Cardiac muscle cell (in vitro differentiated cells and primary cell): ENCODE data around the gene FERMT3. TPM values are rescaled to one million over a fixed set of nuclear protein-coding genes. Genes with fewer than 3 reads are reported as not detected.

Source experiments
- DNase-seq, 2 donors: peaks; one replicate each; pipeline versions ENCODE4 v3.0.0 to v3.0.0-alpha.2; 2010 to 2017; ENCODE audit warnings: low read depth in 1 of 2, low spot score in 1 of 2
- H3K27ac ChIP-seq: fragments of 200-600 bp; sonication (generic); 2 replicates; pipeline ENCODE4 v1.5.1; 2016
- H3K27me3 ChIP-seq: fragments of 200-600 bp; sonication (generic); 2 replicates; pipeline ENCODE4 v1.6.0; 2016; ENCODE audit warnings: control low read depth
- H3K36me3 ChIP-seq: fragments of 200-600 bp; sonication (generic); 2 replicates; pipeline ENCODE4 v1.5.1; 2016; ENCODE audit warnings: control low read depth
- H3K4me1 ChIP-seq: fragments of 200-600 bp; sonication (generic); 2 replicates; pipeline ENCODE4 v1.8.1; 2017; ENCODE audit warnings: low read depth, mild to moderate bottlenecking, mixed run types
- H3K4me3 ChIP-seq: fragments of 200-600 bp; sonication (generic); 2 replicates; pipeline ENCODE4 v1.5.1; 2016; ENCODE audit warnings: mild to moderate bottlenecking
- H3K9me3 ChIP-seq: fragments of 200-600 bp; sonication (generic); 2 replicates; pipeline ENCODE4 v1.5.1; 2017; ENCODE audit warnings: low read depth, mild to moderate bottlenecking, control low read depth
- polyA plus RNA-seq: library from polyadenylated mRNA; unstranded; fragments of >200 nt; fragmentation: Nextera tagmentation; extraction: Ambion mirVana; gene quantifications from 2 replicates; pipeline ENCODE4 v1.2.1, GENCODE V29; 2016
- total RNA-seq: library from RNA; depleted of rRNA; stranded (reverse); fragments of >200 nt; gene quantifications from 2 replicates; pipeline ENCODE4 v1.2.3, GENCODE V29; 2016
- TF ChIP-seq, protein P1 (sequence below): IDR thresholded peaks from 2 replicates; pipeline ENCODE4 v1.5.1; 2012; ENCODE audit warnings: low read depth, mild to moderate bottlenecking, low read length

The FERMT3 gene
- total and polyA plus RNA-seq, 2 experiments from 2014 or later, result 1.1 to 1.8 TPM

DNA sequence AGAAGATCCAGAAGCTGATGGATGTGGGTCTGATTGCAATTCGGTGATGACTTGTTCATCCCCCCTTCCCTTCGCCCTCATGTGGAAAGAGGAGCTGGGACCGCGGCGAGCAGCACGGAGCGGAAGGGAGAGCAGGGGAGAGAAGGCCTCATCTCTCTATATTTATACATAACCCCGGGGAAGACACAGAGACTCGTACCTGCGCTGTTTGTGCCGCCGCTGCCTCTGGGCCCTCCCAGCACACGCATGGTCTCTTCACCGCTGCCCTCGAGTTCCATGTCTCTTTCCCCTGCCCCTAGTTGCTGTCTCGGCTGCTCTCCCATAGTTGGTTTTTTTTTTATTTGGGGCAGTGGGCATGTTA, 2.5 kb upstream of the FERMT3 start:
- Histone ChIP-seq H3K27ac (no peak overlapping the region), H3K36me3 (peaks cover 41% of the 10 kb centered on the region), H3K4me1 (peaks cover 2% of the 10 kb centered on the region), H3K27me3 (no peaks in the 10 kb centered on the region), H3K4me3 (no peak overlapping the region), H3K9me3 (no peaks in the 10 kb centered on the region)
- TF ChIP-seq, protein P1, sequence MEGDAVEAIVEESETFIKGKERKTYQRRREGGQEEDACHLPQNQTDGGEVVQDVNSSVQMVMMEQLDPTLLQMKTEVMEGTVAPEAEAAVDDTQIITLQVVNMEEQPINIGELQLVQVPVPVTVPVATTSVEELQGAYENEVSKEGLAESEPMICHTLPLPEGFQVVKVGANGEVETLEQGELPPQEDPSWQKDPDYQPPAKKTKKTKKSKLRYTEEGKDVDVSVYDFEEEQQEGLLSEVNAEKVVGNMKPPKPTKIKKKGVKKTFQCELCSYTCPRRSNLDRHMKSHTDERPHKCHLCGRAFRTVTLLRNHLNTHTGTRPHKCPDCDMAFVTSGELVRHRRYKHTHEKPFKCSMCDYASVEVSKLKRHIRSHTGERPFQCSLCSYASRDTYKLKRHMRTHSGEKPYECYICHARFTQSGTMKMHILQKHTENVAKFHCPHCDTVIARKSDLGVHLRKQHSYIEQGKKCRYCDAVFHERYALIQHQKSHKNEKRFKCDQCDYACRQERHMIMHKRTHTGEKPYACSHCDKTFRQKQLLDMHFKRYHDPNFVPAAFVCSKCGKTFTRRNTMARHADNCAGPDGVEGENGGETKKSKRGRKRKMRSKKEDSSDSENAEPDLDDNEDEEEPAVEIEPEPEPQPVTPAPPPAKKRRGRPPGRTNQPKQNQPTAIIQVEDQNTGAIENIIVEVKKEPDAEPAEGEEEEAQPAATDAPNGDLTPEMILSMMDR, result no peak
- DNase-seq, result no peak

DNA sequence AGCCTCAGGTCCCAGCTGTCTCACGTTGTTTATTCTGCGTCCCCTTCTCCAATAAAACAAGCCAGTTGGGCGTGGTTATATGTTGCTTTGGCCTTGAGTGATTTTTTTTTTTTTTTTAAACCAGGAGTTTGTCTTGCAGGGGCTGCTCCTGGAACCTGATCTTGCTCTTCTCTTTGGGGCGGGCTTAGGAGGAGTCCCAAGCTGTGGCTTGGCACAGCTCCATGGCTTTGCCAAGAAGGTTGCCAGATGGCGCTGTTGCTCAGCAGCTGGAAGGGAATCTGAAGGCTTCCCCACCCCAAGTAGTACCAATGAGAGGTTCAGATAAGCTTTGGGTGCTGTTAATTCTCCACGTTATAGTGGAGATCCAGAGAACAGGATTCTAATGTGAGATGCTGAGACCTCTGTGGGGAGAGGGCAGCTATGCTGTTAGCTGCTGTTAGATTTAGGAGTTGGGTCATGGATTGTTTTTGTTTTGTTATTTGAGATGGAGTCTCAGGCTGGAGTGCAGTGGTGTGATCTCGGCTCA, 2.0 kb upstream of the FERMT3 start:
- TF ChIP-seq, protein P1, result peak; percentile 78
- no peak overlapping the region for H3K4me3 ChIP-seq
- peak overlapping the region; percentile 25 for H3K27ac ChIP-seq
- no peaks in the 10 kb centered on the region for H3K27me3 ChIP-seq
- peaks cover 40% of the 10 kb centered on the region for H3K36me3 ChIP-seq
- peak; percentile 92 to 98 for DNase-seq
- no peaks in the 10 kb centered on the region for H3K9me3 ChIP-seq
- peaks cover 2% of the 10 kb centered on the region for H3K4me1 ChIP-seq

DNA sequence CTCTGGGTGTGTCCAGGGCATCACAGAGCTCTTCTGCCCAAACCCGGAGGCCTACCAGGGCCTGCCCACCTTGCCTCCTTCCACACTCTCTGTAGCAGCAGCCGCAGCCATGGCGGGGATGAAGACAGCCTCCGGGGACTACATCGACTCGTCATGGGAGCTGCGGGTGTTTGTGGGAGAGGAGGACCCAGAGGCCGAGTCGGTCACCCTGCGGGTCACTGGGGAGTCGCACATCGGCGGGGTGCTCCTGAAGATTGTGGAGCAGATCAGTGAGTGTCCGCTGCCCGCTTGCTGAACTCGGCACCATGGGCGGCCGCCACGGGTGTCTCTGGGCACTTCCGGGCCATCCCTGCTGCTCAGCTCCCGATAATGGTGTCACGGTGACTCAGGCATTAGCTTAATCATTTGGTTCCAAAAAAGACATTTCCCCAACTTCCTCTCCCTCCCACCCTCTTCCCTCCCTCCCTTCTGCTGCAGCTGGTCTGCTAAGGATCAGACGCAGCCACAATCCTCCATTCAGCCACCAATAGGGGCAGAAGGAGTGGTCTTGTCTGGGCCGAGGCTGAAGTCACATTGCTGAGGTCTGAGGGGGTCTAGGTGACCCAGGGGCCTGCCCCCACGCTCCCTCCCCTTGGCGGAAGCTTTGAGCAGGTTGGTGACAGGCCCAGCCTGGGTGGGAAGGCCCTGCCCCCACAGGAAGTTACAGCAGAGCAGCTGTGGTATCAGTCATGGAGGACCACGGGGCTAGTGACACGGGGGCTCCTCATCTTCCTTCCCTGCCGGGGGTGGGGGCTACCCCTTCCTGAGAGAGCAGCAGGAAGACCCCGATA, 950 bp downstream of the FERMT3 start:
- Histone ChIP-seq H3K9me3 (no peaks in the 10 kb centered on the region), H3K27me3 (no peaks in the 10 kb centered on the region), H3K4me3 (no peak overlapping the region), H3K4me1 (peaks cover 2% of the 10 kb centered on the region), H3K27ac (peak overlapping the region; percentile 17), H3K36me3 (peaks cover 18% of the 10 kb centered on the region)
- TF ChIP-seq, protein P1, result no peak
- peak in 1 of 2 donors; percentile 84 for DNase-seq

DNA sequence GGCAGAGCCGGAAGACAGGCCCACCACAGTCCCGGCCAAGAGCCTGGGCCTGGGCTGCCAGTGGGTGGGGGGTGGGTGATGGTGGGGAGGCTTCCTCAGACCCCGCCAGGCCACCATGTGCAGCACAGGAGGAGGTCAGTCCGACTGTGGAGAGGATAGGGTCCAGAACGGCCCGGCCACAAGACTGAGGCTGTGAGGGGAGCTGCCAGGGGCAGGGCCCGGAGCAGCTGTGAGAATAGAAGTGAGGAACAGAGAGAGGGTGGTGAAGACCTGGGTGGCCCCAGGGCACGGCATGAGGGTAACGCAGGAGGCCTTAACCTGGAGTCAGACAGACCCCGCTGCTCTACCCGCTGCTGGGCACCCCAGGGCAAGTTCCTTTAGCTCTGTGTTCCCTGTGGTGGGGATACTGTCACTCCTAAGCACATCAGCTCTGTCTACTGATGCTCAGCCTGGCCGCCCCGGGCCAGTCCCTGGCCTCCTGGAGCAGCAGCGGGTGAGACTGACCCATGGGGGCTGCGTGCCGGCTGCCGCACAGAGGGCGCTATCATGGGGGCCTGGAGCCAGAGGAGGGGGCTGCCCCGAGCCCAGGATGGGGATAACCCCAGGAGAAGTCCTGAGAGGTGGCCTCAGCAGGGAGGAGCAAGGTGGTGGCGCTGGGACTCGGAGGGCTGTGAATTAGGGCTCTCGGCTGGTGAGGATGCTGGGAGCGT, 1.7 kb downstream of the FERMT3 start:
- Histone ChIP-seq H3K9me3 (no peaks in the 10 kb centered on the region), H3K36me3 (peaks cover 10% of the 10 kb centered on the region), H3K27me3 (no peaks in the 10 kb centered on the region), H3K4me3 (no peak overlapping the region), H3K27ac (no peak overlapping the region), H3K4me1 (peaks cover 2% of the 10 kb centered on the region)
- no peak for DNase-seq
- TF ChIP-seq, protein P1, result no peak

DNA sequence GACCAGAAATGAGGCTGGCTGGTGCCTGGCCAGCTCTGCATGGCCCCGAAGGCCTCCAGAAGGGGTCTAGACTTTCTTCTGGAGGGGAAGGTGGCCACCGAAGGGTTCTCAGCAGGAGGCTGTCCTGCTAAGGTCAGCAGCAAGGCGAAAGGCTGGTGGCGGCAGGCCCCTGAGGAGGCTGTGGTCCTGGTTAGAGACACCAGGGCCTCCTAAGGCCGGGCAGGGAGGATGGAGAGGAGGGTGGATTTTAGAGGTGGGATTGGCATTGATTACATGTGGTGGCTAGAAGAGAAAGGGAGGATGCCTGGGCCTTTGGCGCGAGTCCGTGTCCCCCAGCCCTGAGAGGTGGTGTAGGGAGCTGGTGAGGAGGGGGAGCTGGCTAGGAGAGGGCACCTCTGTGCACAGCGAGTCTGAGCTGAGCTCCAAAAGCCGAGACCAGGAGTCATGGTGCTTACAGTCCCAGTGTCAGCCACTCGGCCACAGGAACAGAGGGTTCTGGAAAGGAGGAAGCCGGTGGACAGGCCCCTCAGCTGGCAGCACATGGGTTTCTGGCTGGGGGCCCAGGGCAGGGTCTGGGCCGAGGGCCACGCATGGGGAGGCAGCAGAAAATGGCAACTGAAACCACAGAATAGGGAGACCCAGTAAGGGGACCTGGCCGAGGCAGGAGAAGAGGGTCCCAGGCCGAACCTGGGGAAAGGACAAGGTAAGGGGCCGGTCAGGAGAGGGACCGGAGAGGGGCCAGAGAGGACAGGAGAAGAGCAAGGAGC, 2.5 kb downstream of the FERMT3 start:
- no peak for DNase-seq
- no peak overlapping the region for H3K4me3 ChIP-seq
- H3K9me3 ChIP-seq, result no peaks in the 10 kb centered on the region
- H3K27me3 ChIP-seq, result no peaks in the 10 kb centered on the region
- TF ChIP-seq, protein P1, result no peak
- peaks cover 3% of the 10 kb centered on the region for H3K36me3 ChIP-seq
- H3K27ac ChIP-seq, result no peak overlapping the region
- peaks cover 2% of the 10 kb centered on the region for H3K4me1 ChIP-seq
